ENCODE data around the gene FLNB. TPM values are rescaled to one million over a fixed set of nuclear protein-coding genes. Genes with fewer than 3 reads are reported as not detected.

Gene FLNB
- total and polyA plus RNA-seq, 2 of the 13 experiments (the other 11 are each of a cell fraction or from before 2014, with no cell fraction given) = 106 to 130 TPM

- TF ChIP-seq ZNF142 (CRISPR knock-in tag; IDR thresholded peaks at IDR 0.05) (no peak), TBP (CRISPR knock-in tag; IDR thresholded peaks at IDR 0.05) (no peak), FOXO4 (CRISPR knock-in tag; conservative IDR thresholded peaks at IDR 0.05) (no peak), FOXA3 (CRISPR knock-in tag; IDR thresholded peaks at IDR 0.05) (no peak), MNT (IDR thresholded peaks at IDR 0.05) (no peak), NR0B2 (CRISPR knock-in tag; IDR thresholded peaks at IDR 0.05) (no peak)
Observed at GRCh38 chr3:58171126-58171525, 162.9 kb downstream of the FLNB start (continued).
